Hematopoietic multipotent progenitor cell treated with erythropoietin and hydrocortisone succinate and interleukin-3 and kit ligand, for 17 days (in vitro differentiated cells): ENCODE results near the gene DAB1.

Experiments used
- DNase-seq: peaks from one replicate; pipeline ENCODE4 v3.0.0-alpha.2; 2015; ENCODE audit warnings: low spot score

The DAB1 gene

DNA sequence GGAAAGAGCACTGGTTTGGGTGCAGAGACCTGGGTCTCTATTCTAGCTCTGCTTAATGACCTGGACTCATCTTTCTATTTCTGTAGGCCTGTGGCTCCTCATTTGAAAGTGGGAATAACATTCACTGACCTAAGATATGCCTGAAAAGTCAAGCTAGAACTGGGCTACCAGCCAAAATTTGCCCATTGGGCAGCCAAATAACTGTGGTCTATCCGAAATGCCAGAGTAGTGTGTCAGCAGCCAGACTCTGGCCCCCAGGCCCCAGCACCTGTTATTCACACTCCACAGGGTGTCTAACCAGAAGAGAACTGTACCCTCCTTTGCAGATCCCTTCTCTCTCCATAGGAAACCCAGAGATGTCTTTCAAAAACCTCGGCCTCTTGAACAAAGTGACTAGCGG lies 12.6 kb downstream of the DAB1 start:
- no peak for DNase-seq

DNA sequence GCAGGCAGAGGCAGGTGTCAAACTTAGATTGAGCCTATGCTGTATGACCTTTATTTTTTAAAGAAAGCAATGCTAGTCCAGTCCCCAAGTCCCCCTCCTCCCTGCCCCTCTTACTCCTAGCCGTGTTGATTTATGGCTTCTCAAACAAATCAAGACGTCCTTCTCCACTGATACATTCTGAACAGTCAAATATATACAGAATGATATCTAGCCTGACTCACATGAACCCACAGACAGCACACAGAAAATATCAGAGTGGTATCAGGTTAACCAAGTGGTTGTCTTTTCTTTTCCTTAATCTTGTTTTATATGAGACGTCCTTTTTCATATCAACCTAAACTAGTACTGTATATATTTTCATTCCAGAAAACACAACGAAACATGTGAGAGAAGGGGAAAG lies 13.4 kb downstream of the DAB1 start:
- DNase-seq: no peak

DNA sequence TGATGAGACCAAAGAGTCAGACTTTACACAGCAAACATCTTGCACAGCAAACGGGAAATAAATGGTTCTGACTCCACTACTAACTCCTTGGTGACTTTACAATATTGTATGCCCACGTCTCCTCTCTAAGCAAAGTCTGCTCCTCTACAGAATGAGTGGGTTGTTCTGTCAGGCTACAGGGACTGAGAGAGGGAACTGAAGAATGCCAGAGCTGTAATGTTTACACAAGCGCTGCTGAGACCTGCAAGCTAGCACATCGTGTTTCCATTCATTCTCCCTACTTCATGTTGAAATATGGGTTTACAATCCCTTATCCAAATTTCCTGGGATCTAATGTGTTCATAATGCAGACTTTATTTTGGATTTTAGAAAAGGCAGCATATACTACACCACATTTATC lies 15.9 kb downstream of the DAB1 start:
- no peak for DNase-seq

DNA sequence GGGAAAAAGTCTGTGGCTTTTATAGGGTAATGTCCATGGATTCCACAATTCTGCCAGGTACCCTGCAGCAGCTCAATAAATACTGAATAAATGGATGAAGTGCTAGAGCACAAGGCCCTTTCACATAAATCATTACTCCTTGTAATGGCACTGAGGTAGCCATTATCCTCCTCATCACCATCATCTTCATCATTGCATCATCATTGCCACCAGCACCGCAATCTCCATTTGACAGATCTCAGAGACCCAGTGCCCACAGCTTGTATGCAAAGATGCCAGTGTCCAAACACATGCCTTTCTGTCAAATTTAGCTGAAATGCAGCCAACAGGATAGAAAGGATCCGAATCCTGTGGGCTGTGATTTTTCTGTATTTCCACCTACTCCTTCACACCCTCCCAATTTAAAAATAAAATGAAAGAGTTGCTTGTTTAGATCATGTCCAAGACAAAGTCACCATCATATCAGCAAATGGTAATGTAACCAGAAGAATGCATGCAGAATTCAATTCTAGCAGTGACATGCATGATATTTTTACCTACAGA lies 17.4 kb downstream of the DAB1 start:
- no peak for DNase-seq

DNA sequence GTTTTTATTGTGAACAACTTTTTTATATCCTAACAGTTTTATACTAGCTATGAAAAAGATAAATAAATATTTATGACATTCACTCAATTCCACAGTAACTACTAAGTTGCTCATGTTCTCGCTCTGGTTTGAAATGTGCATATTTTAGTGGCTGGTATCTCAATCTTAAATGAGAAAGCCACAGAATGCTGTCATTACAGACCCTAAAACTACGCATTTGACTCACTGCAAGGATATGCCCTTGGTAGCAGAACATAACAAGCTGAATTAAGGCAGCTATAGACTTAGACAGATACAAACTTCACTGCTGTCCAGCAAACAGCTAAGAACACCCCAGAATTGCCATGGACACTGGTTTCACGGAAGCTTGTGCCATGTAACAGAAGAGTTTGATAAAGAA lies 19.0 kb downstream of the DAB1 start:
- no peak for DNase-seq

DNA sequence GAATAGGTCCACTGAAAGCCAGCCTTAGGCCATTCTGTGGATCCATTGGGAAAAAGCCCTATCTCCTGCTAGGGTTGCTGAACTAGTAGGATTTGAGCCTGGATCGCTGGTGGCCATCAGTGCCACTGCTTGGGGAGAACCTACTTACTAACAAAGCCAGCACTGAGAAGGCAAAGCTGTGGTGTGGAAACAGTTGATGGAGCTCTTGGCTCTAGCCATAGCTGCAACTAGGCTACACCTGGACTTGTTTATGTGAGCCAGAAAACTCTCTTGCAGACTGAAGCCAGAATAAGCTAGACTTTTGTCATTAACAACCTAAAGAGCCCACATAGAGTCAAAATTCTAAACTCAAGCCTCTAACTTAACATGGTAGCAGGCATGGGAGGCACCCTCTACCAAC lies 20.7 kb downstream of the DAB1 start:
- no peak for DNase-seq

DNA sequence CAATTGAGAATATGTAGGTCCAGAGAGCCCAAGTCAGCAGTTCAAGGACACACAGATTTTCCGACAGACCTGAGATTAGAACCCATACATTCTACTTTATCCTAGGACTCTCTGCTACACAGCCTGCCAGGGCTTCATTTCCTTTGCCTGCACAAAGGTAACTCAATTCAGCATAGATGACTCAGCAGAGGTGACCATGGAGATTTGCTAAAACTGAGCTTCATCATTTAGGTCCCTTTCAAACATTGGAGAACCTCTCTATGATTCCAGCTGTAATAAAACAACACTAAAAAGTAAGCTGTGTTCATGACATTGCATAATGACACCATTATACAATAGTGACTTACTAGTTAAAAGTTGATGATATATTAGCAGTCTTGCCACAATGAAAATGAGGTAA lies 22.2 kb downstream of the DAB1 start:
- no peak for DNase-seq

DNA sequence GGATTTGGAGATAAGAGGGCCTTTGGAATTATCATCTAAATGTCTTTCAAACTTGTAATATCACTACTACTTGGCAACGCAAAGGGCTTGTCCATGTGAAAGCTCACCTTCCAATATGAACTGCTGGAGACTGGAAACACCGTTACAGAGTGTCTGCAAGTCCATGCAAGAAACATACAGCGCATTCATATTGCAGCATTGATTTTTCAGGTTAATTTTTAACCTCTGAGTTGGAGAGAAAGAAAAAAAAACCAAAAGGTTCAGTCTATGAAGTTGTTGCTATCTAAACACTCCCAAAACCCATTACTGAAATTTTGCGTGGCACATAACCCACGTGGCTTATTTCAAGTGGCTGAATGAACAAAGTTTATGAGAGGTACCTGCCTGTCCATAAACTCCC lies 23.8 kb downstream of the DAB1 start:
- DNase-seq: no peak

DNA sequence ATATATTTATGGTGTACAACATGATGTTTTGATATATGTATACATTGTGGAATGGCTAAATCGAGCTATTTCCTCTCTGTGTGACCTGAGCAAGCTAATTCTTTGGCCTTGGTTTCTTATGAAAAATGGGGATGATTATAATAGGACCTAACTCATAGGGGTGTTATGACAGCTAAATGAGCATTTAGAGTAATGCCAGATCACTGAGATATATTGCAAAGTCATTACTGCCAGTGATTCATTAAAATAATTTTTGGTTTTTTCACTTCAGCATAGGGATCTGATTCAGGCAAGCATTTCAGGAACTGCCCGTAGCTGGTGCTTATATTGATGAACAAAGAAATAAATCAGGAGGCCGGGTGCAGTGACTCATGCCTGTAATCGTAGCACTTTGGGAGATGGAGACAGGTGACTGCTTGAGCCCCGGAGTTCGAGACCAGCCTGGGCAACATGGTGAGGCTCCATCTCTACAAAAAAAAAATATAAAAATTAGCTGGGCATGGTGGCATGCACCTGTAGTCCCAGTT lies 30.7 kb downstream of the DAB1 start:
- DNase-seq: no peak

DNA sequence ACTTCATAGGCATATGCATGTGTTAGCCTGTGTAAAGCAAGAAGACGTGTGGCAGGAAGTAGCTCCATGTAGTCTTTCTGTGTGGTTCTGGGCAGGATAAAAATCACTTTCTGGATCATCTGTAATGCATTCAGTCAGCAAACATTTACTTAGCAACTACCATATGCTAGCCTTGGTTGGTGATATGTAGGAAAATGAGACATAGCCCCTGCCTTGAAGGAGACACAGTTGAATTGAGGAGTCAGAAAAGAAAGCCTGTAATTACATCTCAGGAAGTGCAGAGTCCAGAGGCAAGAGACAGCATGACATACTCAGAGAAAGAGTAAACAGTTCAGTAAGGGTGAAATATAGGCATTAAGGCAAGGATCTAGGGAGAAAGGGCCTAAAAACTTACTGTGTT lies 38.5 kb downstream of the DAB1 start:
- DNase-seq: no peak

DNA sequence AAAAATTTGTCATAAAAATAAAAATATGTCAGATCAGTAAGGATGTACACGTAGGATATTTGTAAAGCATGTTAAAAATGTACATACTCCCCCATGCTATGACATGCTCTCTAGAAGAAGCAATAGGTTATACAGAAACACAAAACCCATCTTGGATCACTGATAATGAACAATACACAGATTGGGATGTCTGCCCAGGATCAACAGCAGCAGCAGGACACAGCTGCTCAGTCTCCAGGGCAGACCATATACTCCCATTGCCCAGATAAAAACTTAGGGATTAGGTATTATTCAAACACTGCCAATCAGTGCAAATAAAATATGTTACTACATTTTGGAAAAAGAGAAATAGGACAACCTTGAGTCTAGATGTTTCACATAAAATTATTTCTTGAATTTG lies 39.0 kb downstream of the DAB1 start:
- DNase-seq: no peak

DNA sequence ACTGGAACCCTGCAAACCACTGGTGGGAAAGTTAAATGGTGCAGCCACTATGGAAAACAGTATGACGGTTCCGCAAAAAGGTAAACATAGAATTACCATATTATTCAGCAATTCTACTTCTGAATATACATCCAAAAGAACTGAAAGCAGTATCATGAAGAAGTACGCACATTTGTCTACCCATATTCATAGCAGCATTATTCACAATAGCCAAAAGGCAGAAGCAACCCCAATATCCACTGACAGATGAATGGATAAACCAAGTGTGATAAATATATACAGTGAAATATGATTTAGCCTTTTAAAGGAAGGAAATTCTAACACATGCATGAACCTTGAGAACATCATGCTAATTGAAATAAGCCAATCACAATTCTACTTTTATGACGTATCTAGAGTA lies 39.6 kb downstream of the DAB1 start:
- no peak for DNase-seq

DNA sequence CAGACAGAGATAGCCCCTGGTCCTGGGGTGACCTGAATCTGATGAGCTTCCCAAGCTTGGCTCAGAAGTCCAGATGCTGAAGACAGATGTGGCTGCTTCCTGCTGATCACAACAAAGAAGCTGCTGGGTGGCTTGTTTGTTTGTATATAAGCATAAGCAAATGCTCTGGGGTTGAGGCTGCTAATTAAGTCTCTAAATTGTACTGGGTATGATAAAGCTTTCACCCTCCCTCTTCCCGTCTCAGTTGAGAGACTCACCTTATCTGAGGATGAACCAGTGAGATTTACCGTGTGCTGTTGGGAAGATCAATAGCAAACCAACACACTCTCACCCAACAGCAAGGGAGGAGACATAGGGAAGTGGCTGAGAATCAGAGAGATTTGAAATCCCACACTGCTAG lies 42.0 kb downstream of the DAB1 start:
- no peak for DNase-seq

DNA sequence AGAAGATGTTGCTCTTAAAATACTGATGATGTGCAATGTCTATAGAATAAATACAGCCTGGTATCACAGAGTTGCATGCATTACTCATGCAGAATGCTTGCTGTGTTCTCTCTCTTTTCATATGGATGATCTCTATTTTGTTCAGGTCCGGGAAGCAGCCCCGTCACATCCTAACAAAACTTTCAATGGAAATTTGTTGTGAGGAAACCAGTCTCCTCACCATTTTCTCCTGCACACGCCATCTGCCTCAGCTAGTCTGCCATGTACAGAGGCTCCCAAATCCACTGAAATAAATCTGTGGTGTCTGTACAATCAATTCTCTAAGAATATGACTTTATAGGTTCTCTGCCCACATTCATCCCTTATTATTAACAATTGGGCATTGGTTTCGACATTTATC lies 42.4 kb downstream of the DAB1 start:
- DNase-seq: no peak

DNA sequence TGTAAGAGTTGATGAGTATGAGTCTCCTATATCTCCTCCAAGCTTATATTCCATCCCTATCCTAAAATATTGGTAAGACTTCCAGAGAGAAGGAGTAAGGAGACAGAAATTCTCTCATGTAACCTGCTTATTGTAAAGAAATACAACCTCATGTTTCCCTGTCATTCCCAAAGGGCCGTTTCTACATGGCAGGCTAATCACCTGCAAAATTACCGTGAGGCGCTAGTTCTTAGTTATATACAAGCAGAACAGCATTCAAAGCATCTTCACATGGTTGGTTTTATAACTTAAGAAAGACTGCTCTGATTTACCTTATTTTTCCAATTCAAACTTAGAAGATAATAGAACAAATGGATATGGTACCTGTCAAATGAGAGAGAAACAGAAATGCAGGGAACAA lies 42.9 kb downstream of the DAB1 start:
- DNase-seq: no peak

DNA sequence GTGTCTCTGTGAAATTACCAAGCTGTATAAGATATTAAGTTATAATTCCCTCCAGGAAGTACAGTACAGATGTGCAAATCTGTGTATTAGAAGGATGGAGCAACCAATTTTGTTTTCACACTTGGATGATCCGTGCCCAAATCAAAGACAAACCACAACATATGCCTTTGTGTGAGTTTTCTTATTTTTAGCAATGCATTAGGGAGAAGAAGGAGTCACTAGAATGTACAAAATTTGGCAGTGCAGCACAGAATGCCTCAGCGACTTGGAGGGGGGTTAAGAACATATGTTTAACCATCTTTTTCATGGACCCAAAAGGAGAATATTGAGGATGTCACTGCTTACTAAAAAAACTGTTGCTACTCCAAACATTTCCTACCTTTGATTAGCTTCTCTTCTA lies 45.3 kb downstream of the DAB1 start:
- DNase-seq: no peak

DNA sequence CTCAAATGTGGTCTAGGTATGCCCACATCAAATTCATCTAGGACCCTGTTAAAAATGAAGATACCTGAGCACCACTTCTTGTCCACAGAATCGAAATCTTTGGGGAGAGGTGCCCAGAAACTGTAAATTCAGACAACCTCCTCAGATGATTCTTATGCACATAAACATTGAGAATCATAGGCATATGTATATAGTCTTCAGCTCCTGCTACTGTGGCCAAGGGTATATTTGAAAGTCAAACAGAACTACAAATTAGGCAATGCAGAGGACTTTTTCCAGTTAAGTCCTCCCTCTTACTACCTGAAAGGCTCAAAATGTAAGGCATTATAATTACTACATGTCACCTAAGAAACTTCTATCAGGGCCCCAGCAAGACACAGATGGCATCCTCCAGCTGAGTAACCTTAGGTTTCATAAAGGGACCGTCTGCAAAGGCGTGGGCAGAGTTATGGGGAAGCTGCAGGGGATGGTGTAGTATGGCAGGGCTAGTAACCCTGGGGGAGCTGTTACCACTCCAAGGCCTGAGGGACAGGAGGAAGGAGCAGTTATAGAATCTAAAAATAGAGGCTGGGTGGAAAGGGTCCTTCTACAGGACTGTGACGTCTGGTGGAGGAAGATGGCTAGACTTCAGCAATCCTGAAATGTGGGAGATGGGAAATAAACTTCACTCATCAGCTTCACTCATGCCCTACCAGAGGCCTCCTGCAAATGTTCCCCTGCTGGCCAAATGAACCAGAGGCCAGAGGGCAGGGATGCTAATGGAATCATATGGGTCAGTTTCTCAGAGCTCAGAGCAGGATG lies 46.3 kb downstream of the DAB1 start:
- DNase-seq: no peak

DNA sequence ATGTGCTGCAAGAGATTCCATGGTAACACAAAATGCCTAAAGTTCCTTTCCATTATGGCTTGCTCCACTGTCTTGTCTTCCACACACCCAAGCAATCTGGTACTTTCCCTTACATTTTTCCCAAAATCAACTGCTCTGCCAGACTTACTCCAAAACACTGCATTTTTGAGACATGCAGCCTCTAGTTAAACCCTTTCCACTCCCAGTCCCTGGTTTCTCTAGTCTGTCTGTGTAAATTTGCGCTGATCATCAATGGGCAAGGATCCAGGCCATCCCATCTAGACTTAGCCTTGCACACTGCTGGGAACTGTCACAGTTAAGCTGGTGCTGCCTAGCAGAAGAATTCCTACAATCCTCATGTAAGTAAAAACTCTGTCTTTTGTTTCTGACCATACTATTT lies 47.8 kb downstream of the DAB1 start:
- no peak for DNase-seq

DNA sequence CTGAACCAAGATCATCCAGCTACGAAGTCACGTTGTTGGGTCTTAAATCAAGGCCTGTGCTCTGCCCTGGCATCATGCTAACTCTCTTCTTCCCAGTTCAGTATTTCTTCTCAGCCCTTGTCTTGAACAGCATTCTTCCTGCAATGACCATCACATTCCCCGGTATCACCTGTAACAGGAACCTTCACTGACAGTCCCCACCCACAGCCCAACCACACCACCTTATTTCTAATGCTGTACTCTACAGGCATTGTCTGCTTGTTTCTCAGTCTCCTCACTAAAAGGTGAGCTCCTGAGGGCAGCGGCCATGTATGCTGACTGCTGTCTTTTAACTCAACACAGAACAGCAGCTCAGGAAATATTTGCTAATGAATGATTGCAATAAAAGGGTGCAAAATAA lies 54.0 kb downstream of the DAB1 start:
- no peak for DNase-seq

DNA sequence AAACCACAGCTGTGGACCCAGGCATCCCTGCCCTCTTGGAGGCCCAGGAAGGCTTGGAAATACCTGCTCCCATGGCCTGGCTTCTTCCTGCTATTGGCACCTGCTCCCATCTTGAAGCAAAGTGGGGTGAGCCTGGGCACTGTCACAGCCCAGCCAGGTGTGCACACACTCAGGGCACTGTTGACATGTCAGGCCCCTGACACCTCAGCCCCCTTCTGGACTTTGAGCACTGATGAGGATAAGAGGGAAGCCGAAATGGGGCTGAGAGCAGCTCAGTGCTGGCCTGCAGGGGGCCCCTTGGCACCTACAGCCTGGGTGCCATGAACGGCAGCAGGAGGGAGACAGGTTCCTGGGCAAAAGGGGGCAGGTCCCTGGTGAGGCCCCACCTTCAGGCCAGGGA lies 55.9 kb downstream of the DAB1 start:
- DNase-seq: no peak

DNA sequence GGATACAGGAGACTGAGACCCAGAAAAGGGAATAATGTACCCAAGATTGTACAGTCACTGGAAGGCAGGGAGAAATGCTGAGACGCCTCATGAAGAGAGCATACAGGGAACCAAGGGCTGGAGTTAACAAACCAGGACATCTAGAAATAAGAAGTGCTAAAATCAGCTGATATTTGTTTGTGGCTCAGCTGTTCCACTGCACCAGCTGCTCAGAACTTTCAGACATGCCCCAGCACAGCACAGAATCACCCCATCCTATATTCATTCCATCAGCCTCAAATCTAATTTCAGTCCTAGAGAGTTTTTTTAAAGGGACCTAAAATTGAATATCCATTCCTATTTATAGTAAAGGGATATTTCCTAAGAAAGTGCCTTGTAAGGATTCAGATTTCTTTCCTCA lies 60.2 kb downstream of the DAB1 start:
- no peak for DNase-seq

DNA sequence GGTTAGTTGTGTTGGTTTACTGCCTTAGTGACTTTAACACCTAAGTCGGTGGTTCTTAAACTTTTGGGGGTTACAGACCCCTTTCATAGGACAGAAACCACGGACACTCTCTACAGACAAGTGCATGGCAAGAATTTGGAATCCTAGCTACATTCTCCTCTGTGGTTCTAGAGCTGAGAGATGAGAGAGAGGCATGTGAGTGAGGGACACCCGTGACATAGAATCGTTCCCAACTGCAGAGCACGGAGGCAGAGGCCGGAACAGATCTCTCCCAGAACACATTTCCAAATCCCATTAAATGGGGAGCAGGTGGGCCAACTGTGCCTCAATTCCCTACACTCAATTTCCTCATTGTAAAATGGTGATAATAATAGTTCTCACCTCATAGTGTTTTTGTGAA lies 60.7 kb downstream of the DAB1 start:
- DNase-seq: no peak

DNA sequence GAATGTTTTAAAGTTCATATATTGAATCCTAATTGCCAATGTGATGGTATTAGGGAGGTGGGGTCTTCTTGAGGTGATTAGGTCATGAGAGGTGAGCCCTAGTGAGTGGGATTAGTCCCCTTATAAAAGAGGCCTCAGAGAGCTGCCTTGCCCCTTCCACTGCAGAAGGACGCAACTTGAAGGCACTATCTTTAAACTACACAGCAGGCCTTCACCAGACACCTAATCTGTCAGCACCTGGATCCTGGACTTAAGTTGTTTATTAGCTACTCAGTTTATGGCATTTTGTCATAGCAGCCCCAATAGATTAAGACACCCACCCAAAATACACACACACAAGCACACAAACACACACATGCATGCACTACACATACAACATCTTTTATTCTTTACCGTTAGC lies 61.4 kb downstream of the DAB1 start:
- DNase-seq: no peak

DNA sequence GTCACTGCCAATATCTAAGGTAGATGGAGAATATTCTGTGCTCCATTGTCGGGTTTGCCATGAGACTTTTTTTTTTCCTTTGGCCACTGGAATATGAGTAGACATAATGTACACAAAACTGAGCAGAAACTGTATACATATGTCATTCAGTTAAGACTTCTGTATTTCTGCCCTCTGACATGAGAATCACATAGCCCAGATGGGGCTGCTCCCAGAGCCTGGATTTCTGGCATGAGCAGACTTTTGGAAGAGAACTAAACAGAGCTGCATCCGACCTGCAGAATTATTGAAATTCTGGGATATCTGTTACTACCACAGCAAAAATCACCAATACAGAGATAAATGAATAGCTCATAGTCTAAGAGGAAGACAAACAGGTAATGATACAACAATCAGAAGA lies 62.3 kb downstream of the DAB1 start:
- DNase-seq: no peak
